ENCODE measurements around the gene FANCI. TPM values are rescaled to one million over a fixed set of nuclear protein-coding genes. Genes with fewer than 3 reads are reported as not detected.

The FANCI gene
- total RNA-seq, 2 experiments from 2014 or later = 180 TPM

- H3K27ac Mint-ChIP-seq = no peak overlapping the region
- ATAC-seq (no peak), DNase-seq (no peak)
- no peak overlapping the region for H3K4me3 Mint-ChIP-seq
- TF ChIP-seq CTCF (IDR thresholded peaks at IDR 0.05) = no peak
- no peaks in the 10 kb centered on the region for H3K9me3 Mint-ChIP-seq
- H3K36me3 Mint-ChIP-seq (ENCODE audit: low read depth) = no peaks in the 10 kb centered on the region
- intact Hi-C loops (cut with micrococcal nuclease) = no loop called here
- peaks cover 4% of the 10 kb centered on the region for H3K4me1 Mint-ChIP-seq (ENCODE audit: low read depth)
- ChIA-PET POLR2A (no interaction called here), CTCF (interaction anchor here (0.6 to 8.1 kb wide), 3 partner anchors 9 to 68 kb away, joined by 3 to 65 read pairs (median 3); no protein-coding TSS in a partner anchor)
- H3K27me3 Mint-ChIP-seq = peaks cover 15% of the 10 kb centered on the region
These were observed 105.4 kb downstream of the FANCI start for GRCh38 chr15:89349206-89349558.

- no peaks in the 10 kb centered on the region for H3K36me3 Mint-ChIP-seq (ENCODE audit: low read depth)
- no peaks in the 10 kb centered on the region for H3K9me3 Mint-ChIP-seq
- DNase-seq (no peak), ATAC-seq (no peak)
- H3K4me1 Mint-ChIP-seq (ENCODE audit: low read depth) = peaks cover 4% of the 10 kb centered on the region
- TF ChIP-seq CTCF (IDR thresholded peaks at IDR 0.05) = no peak
- H3K4me3 Mint-ChIP-seq = no peak overlapping the region
- POLR2A ChIA-PET = no interaction called here
- intact Hi-C loops (cut with micrococcal nuclease) = no loop called here
- CTCF ChIA-PET = interaction anchor here (8.6 kb wide), 1 partner anchor 19 kb away, joined by 116 read pairs; the partner anchor contains the start of gene POLG
- no peak overlapping the region for H3K27ac Mint-ChIP-seq
- H3K27me3 Mint-ChIP-seq = peaks cover 33% of the 10 kb centered on the region
These were observed 108.7 kb downstream of the FANCI start for GRCh38 chr15:89352476-89352875.

GRCh38 chr15:89353991-89354390 is 110.2 kb downstream of the FANCI start:
- ATAC-seq (no peak), DNase-seq (no peak)
- intact Hi-C loops (cut with micrococcal nuclease) = no loop called here
- Mint-ChIP-seq H3K27me3 (peaks cover 45% of the 10 kb centered on the region), H3K36me3 (ENCODE audit: low read depth) (no peaks in the 10 kb centered on the region), H3K4me3 (no peak overlapping the region), H3K9me3 (no peaks in the 10 kb centered on the region), H3K27ac (no peak overlapping the region), H3K4me1 (ENCODE audit: low read depth) (peaks cover under 1% of the 10 kb centered on the region)
- no peak for TF ChIP-seq CTCF (IDR thresholded peaks at IDR 0.05)
- POLR2A ChIA-PET = interaction anchor here (1.0 kb wide), 1 partner anchor 19 kb away, joined by 3 read pairs; the partner anchor contains the start of gene POLG
- CTCF ChIA-PET = interaction anchor here (1.1 to 9.0 kb wide), 3 partner anchors 21 to 147 kb away, joined by 3 to 165 read pairs (median 116); partner anchors contain the start of gene POLG

- Mint-ChIP-seq H3K27ac (no peak overlapping the region), H3K36me3 (ENCODE audit: low read depth) (no peaks in the 10 kb centered on the region), H3K4me1 (ENCODE audit: low read depth) (peaks cover 3% of the 10 kb centered on the region), H3K9me3 (no peaks in the 10 kb centered on the region), H3K27me3 (peaks cover 70% of the 10 kb centered on the region), H3K4me3 (no peak overlapping the region)
- POLR2A ChIA-PET = no interaction called here
- ATAC-seq (no peak), DNase-seq (peak; percentile 42)
- peak; percentile 60 for TF ChIP-seq CTCF (IDR thresholded peaks at IDR 0.05)
- intact Hi-C loops (cut with micrococcal nuclease) = loop anchor here (5.0 kb wide), 1 partner anchor 116 kb away; no protein-coding TSS in a partner anchor
- CTCF ChIA-PET = interaction anchor here (1.0 to 9.5 kb wide), 19 partner anchors 10 to 204 kb away, joined by 3 to 185 read pairs (median 41); partner anchors contain the start of gene POLG
These were observed 113.0 kb downstream of the FANCI start for GRCh38 chr15:89356634-89357298.

- Mint-ChIP-seq H3K27ac (no peak overlapping the region), H3K36me3 (ENCODE audit: low read depth) (no peaks in the 10 kb centered on the region), H3K9me3 (no peaks in the 10 kb centered on the region), H3K27me3 (peaks cover 73% of the 10 kb centered on the region), H3K4me3 (peak overlapping the region; percentile 75), H3K4me1 (ENCODE audit: low read depth) (peaks cover 3% of the 10 kb centered on the region)
- intact Hi-C loops (cut with micrococcal nuclease) = loop anchor here (2.0 to 5.0 kb wide), 2 partner anchors 72 to 114 kb away; no protein-coding TSS in a partner anchor
- ChIA-PET CTCF (interaction anchor here (0.7 to 9.5 kb wide), 46 partner anchors 10 to 259 kb away, joined by 3 to 185 read pairs (median 7); partner anchors contain the start of genes FANCI and POLG), POLR2A (interaction anchor here (0.6 to 2.3 kb wide), 5 partner anchors 20 to 116 kb away, joined by 3 to 8 read pairs (median 3); no protein-coding TSS in a partner anchor)
- DNase-seq (no peak), ATAC-seq (no peak)
- TF ChIP-seq CTCF (IDR thresholded peaks at IDR 0.05) = no peak
These were observed 114.6 kb downstream of the FANCI start for GRCh38 chr15:89358435-89358754.

Data from activated CD8-positive, alpha-beta T cell treated with anti-CD3 and anti-CD28 coated beads for 36 hours (primary cell).